Body of pancreas (tissue), 4 donors: ENCODE data around the gene AP2A2.

ENCODE experiments used
- CTCF ChIP-seq, 7 experiments: fragments of 450-650 bp in 4 of 7; fragments of 200-600 bp in 3 of 7; sonication (generic) in 3 of 7; IDR thresholded peaks; one replicate each; pipeline ENCODE4 v1.5.1; 2016 to 2019; ENCODE audit warnings: antibody characterized with exemption in 7 of 7
- POLR2A ChIP-seq, 3 donors: fragments of 450-650 bp; IDR thresholded peaks; one replicate each; pipeline ENCODE4 v1.6.1; 2016; ENCODE audit warnings: antibody characterized with exemption in 3 of 3, mild to moderate bottlenecking in 2 of 3

- TF ChIP-seq POLR2A (IDR thresholded peaks at IDR 0.05) (no peak), CTCF (IDR thresholded peaks at IDR 0.05) (no peak)
Measured at GRCh38 chr11:1028291-1028540, 102.5 kb downstream of the AP2A2 start.
